Gastrocnemius medialis (tissue), 4 donors: ENCODE measurements around the gene CFAP97D2. TPM values are rescaled to one million over a fixed set of nuclear protein-coding genes. Genes with fewer than 3 reads are reported as not detected.
"Not testable (repeated sequence)": the region's sequence is repeated elsewhere in the genome, so short reads cannot be mapped to it uniquely, and the experiment has no call there.

ENCODE experiments used
- ATAC-seq, 2 donors: fragments of 150-250 bp; one replicate each; pipeline ENCODE4 v1.9.1; 2016
- DNase-seq, 2 donors: peaks; one replicate each; pipeline ENCODE4 v3.0.0-alpha.2; 2019
- H3K27ac ChIP-seq, 4 donors: fragments of 200-600 bp; sonication (generic); 1 replicate in 1 of 4; 2 replicates in 3 of 4; pipeline ENCODE4 v1.5.1; 2016 to 2018; ENCODE audit warnings: mild to moderate bottlenecking in 2 of 4, moderate library complexity in 1 of 4
- H3K27me3 ChIP-seq, 3 donors: fragments of 200-600 bp; sonication (generic) in 2 of 3; 1 replicate in 1 of 3; 2 replicates in 2 of 3; pipeline versions ENCODE4 v1.5.1 to v1.6.0; 2016 to 2019; ENCODE audit warnings: mild to moderate bottlenecking in 1 of 3, moderate library complexity in 1 of 3
- H3K36me3 ChIP-seq, 2 donors: fragments of 200-600 bp; sonication (generic) in 1 of 2; one replicate each; pipeline ENCODE4 v1.5.1; 2017 to 2018
- H3K4me1 ChIP-seq, 2 donors: fragments of 200-600 bp; sonication (generic) in 1 of 2; one replicate each; pipeline ENCODE4 v1.5.1; 2016 to 2017; ENCODE audit warnings: mild to moderate bottlenecking in 2 of 2
- H3K4me3 ChIP-seq, 4 donors: fragments of 200-600 bp; sonication (generic) in 3 of 4; 1 replicate in 1 of 4; 2 replicates in 3 of 4; pipeline ENCODE4 v1.5.1; 2016 to 2019; ENCODE audit warnings: mild to moderate bottlenecking in 2 of 4
- H3K9me3 ChIP-seq, 3 donors: fragments of 200-600 bp; sonication (generic) in 2 of 3; 1 replicate in 1 of 3; 2 replicates in 2 of 3; pipeline ENCODE4 v1.5.1; 2016 to 2019
- CTCF ChIP-seq, 5 experiments: fragments of 450-650 bp in 3 of 5; fragments of 200-600 bp in 2 of 5; sonication (generic) in 2 of 5; IDR thresholded peaks in 4 of 5; conservative IDR thresholded peaks in 1 of 5; 1 replicate in 4 of 5; 2 replicates in 1 of 5; pipeline ENCODE4 v1.5.1; 2016 to 2019; ENCODE audit warnings: antibody characterized with exemption in 5 of 5, mild to moderate bottlenecking in 3 of 5, moderate library complexity in 3 of 5
- POLR2A ChIP-seq, 2 donors: fragments of 450-650 bp; IDR thresholded peaks; one replicate each; pipeline ENCODE4 v1.6.1; 2017; ENCODE audit warnings: antibody characterized with exemption in 2 of 2, mild to moderate bottlenecking in 2 of 2, moderate library complexity in 2 of 2
- in situ Hi-C, 4 donors: fragments of 200-750 bp; cut with MboI; loops; one replicate each; pipeline versions ENCODE4 v1.15.0 to v1.8.0; 2017; ENCODE audit warnings: low sequenced_read_pairs in 4 of 4
- intact Hi-C: fragments of 100-400 bp; cut with DNase I; formaldehyde crosslinking; loops from one replicate; pipeline ENCODE4 v1.15.1; 2023; ENCODE audit warnings: low total_unique reads
- total RNA-seq, 4 donors: library from RNA; depleted of rRNA; stranded (reverse); fragments of >200 nt; gene quantifications; one replicate each; pipeline versions ENCODE4 v1.1.0 to v1.2.3, GENCODE V29; 2016

Gene CFAP97D2
- total RNA-seq, 4 donors from 2014 or later: not detected

- no peak for DNase-seq
- intact Hi-C loops (no loop called here), in situ Hi-C loops (no loop called here)
- no peaks in the 10 kb centered on the region for H3K36me3 ChIP-seq
- H3K4me1 ChIP-seq: peaks cover 4 to 8% of the 10 kb centered on the region in 2 donors
- no peak overlapping the region for H3K4me3 ChIP-seq
- H3K27me3 ChIP-seq: peaks cover 0 to 2% (median 0%) of the 10 kb centered on the region in 3 donors
- ATAC-seq: no peak
- H3K27ac ChIP-seq: no peak overlapping the region
- no peaks in the 10 kb centered on the region for H3K9me3 ChIP-seq
- no peak for TF ChIP-seq CTCF (IDR thresholded peaks at IDR 0.05 in 4 of 5, conservative IDR thresholded peaks at IDR 0.05 in 1 of 5)
- no peak for TF ChIP-seq POLR2A (IDR thresholded peaks at IDR 0.05)
Observed at GRCh38 chr13:114155926-114156883, 22.9 kb upstream of the CFAP97D2 start.

GRCh38 chr13:114157869-114158495 lies 21.1 kb upstream of the CFAP97D2 start:
- H3K36me3 ChIP-seq: no peaks in the 10 kb centered on the region
- H3K27me3 ChIP-seq: peaks cover 5 to 16% (median 7%) of the 10 kb centered on the region in 3 donors
- TF ChIP-seq CTCF (IDR thresholded peaks at IDR 0.05 in 4 of 5, conservative IDR thresholded peaks at IDR 0.05 in 1 of 5) (no peak), POLR2A (IDR thresholded peaks at IDR 0.05) (no peak)
- ATAC-seq (no peak), DNase-seq (no peak)
- no peaks in the 10 kb centered on the region for H3K9me3 ChIP-seq
- no peaks in the 10 kb centered on the region for H3K4me1 ChIP-seq
- in situ Hi-C loops: no loop called here
- H3K4me3 ChIP-seq: no peak overlapping the region
- H3K27ac ChIP-seq: no peak overlapping the region
- intact Hi-C loops: no loop called here

- DNase-seq, H3K27ac ChIP-seq, H3K36me3 ChIP-seq, intact Hi-C loops, ATAC-seq, H3K4me1 ChIP-seq, H3K9me3 ChIP-seq, in situ Hi-C loops, H3K4me3 ChIP-seq: not testable (repeated sequence)
- peaks cover 5 to 16% (median 7%) of the 10 kb centered on the region in 3 donors for H3K27me3 ChIP-seq
Observed at GRCh38 chr13:114158869-114159666, 20.0 kb upstream of the CFAP97D2 start.

- Histone ChIP-seq H3K27me3 (peaks cover 5 to 16% (median 7%) of the 10 kb centered on the region in 3 donors), H3K27ac (no peak overlapping the region), H3K9me3 (no peaks in the 10 kb centered on the region), H3K4me3 (no peak overlapping the region), H3K36me3 (no peaks in the 10 kb centered on the region), H3K4me1 (peaks cover 0 to under 1% of the 10 kb centered on the region in 2 donors)
- in situ Hi-C loops: no loop called here
- TF ChIP-seq POLR2A (IDR thresholded peaks at IDR 0.05) (no peak), CTCF (IDR thresholded peaks at IDR 0.05 in 4 of 5, conservative IDR thresholded peaks at IDR 0.05 in 1 of 5) (no peak)
- no peak for DNase-seq
- no peak for ATAC-seq
- intact Hi-C loops: no loop called here
Observed at GRCh38 chr13:114161028-114161556, 18.0 kb upstream of the CFAP97D2 start.
